ENCODE data around the gene MACROD2. TPM values are rescaled to one million over a fixed set of nuclear protein-coding genes. Genes with fewer than 3 reads are reported as not detected.

The MACROD2 gene
- total and polyA plus RNA-seq, 2 experiments from 2014 or later = 2.8 to 4.3 TPM

GRCh38 chr20:15155848-15156401, 1160.6 kb downstream of the MACROD2 start:
- Histone ChIP-seq H3K4me2 (no peak overlapping the region), H3K36me3 (ENCODE audit: insufficient read depth) (no peaks in the 10 kb centered on the region), H3K27ac (ENCODE audit: low read depth) (no peak overlapping the region), H3K4me1 (ENCODE audit: insufficient read depth) (no peaks in the 10 kb centered on the region), H4K20me1 (replicated peaks; ENCODE audit: insufficient read depth) (no peaks in the 10 kb centered on the region), H3K9me2 (ENCODE audit: insufficient read depth) (0 out of 2 replicates have a peak, but pooled peaks cover 2% of the 10 kb centered on the region), H3F3A (replicated peaks; ENCODE audit: low read depth) (no peaks in the 10 kb centered on the region), H3K4me3 (no peak overlapping the region), H2AFZ (no peak overlapping the region), H3K27me3 (ENCODE audit: insufficient read depth) (no peaks in the 10 kb centered on the region), H3K79me2 (replicated peaks; ENCODE audit: insufficient read depth) (no peaks in the 10 kb centered on the region)
- peaks cover 3% of the 10 kb centered on the region; the same call in 1 of the 3 replicates for H3K4me1 Mint-ChIP-seq
- H3K27ac Mint-ChIP-seq = no peak overlapping the region
- peaks cover 4% of the 10 kb centered on the region for H3K27me3 Mint-ChIP-seq (ENCODE audit: insufficient read depth, low read depth, poor library complexity)
- no peak for ATAC-seq
- DNase-seq (ENCODE audit: low spot score) = no peak
- H3K36me3 Mint-ChIP-seq (ENCODE audit: low read depth) = peaks cover 27% of the 10 kb centered on the region
- H3K9me3 Mint-ChIP-seq = peaks cover 10% of the 10 kb centered on the region
- no peak overlapping the region for H3K4me3 Mint-ChIP-seq
- no peak for TF ChIP-seq ZNF331 (CRISPR knock-in tag; IDR thresholded peaks at IDR 0.05; ENCODE audit: low read depth)
- TF ChIP-seq ETS1 (IDR thresholded peaks at IDR 0.05) = no peak
- TF ChIP-seq NANOG (IDR thresholded peaks at IDR 0.05; ENCODE audit: borderline replicate concordance) = no peak
- no peak for TF ChIP-seq POLR2AphosphoS5 (IDR thresholded peaks at IDR 0.05; ENCODE audit: low read depth)
- no peak for TF ChIP-seq EZH2phosphoT487 (IDR thresholded peaks at IDR 0.05; ENCODE audit: unreplicated experiment)
- TF ChIP-seq ZNF462 (CRISPR knock-in tag; IDR thresholded peaks at IDR 0.05) = no peak
- TF ChIP-seq CTCF (conservative IDR thresholded peaks at IDR 0.05; ENCODE audit: low read depth in 2 of 2) = no peak
- no peak for TF ChIP-seq EZH2 (IDR thresholded peaks at IDR 0.05; ENCODE audit: low read depth, unreplicated experiment)
- no peak for TF ChIP-seq ZNF114 (CRISPR knock-in tag; IDR thresholded peaks at IDR 0.05)
- no peak for TF ChIP-seq JUNB (IDR thresholded peaks at IDR 0.05; ENCODE audit: unreplicated experiment)
- TF ChIP-seq STAT1 (IDR thresholded peaks at IDR 0.05; ENCODE audit: unreplicated experiment) = no peak
- no peak for TF ChIP-seq CREB1 (CRISPR knock-in tag; IDR thresholded peaks at IDR 0.05; ENCODE audit: low read depth)
- TF ChIP-seq, protein P1, sequence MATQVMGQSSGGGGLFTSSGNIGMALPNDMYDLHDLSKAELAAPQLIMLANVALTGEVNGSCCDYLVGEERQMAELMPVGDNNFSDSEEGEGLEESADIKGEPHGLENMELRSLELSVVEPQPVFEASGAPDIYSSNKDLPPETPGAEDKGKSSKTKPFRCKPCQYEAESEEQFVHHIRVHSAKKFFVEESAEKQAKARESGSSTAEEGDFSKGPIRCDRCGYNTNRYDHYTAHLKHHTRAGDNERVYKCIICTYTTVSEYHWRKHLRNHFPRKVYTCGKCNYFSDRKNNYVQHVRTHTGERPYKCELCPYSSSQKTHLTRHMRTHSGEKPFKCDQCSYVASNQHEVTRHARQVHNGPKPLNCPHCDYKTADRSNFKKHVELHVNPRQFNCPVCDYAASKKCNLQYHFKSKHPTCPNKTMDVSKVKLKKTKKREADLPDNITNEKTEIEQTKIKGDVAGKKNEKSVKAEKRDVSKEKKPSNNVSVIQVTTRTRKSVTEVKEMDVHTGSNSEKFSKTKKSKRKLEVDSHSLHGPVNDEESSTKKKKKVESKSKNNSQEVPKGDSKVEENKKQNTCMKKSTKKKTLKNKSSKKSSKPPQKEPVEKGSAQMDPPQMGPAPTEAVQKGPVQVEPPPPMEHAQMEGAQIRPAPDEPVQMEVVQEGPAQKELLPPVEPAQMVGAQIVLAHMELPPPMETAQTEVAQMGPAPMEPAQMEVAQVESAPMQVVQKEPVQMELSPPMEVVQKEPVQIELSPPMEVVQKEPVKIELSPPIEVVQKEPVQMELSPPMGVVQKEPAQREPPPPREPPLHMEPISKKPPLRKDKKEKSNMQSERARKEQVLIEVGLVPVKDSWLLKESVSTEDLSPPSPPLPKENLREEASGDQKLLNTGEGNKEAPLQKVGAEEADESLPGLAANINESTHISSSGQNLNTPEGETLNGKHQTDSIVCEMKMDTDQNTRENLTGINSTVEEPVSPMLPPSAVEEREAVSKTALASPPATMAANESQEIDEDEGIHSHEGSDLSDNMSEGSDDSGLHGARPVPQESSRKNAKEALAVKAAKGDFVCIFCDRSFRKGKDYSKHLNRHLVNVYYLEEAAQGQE (IDR thresholded peaks at IDR 0.05; ENCODE audit: unreplicated experiment) = no peak

Data from GM23338 (cell line).